Heart left ventricle (tissue), 16 donors: Measurements from ENCODE around the gene GGT1. TPM values are rescaled to one million over a fixed set of nuclear protein-coding genes. Genes with fewer than 3 reads are reported as not detected.

ENCODE experiments used
- ATAC-seq, 4 donors: fragments of 200-7000 bp; cut with Tn5 transposase; one replicate each; pipeline ENCODE4 v1.9.1; 2020 to 2022; ENCODE audit warnings: moderate library complexity in 4 of 4, mild to moderate bottlenecking in 3 of 4, moderate number of reproducible peaks in 1 of 4
- DNase-seq, 5 donors: peaks; one replicate each; pipeline ENCODE4 v3.0.0-alpha.2; 2020
- H3K27ac ChIP-seq, 12 donors: fragments of 200-600 bp; sonication (generic) in 4 of 12; one replicate each; pipeline versions ENCODE4 v1.5.0 to v1.8.0; 2016 to 2022; ENCODE audit warnings: mild to moderate bottlenecking in 2 of 12
- H3K27me3 ChIP-seq, 9 donors: fragments of 200-600 bp; sonication (generic) in 2 of 9; one replicate each; pipeline versions ENCODE4 v1.5.1 to v1.8.0; 2016 to 2022; ENCODE audit warnings: mild to moderate bottlenecking in 3 of 9
- H3K36me3 ChIP-seq, 9 donors: fragments of 200-600 bp; sonication (generic) in 2 of 9; one replicate each; pipeline versions ENCODE4 v1.5.0 to v1.8.0; 2018 to 2022; ENCODE audit warnings: mild to moderate bottlenecking in 2 of 9
- H3K4me1 ChIP-seq, 12 donors: fragments of 200-600 bp; sonication (generic) in 4 of 12; one replicate each; pipeline versions ENCODE4 v1.5.0 to v1.8.0; 2016 to 2022; ENCODE audit warnings: mild to moderate bottlenecking in 3 of 12
- H3K4me3 ChIP-seq, 12 donors: fragments of 200-600 bp; sonication (generic) in 4 of 12; one replicate each; pipeline versions ENCODE4 v1.5.0 to v1.8.0; 2017 to 2022; ENCODE audit warnings: mild to moderate bottlenecking in 9 of 12, moderate library complexity in 4 of 12
- H3K9me3 ChIP-seq, 12 donors: fragments of 200-600 bp; sonication (generic) in 4 of 12; one replicate each; pipeline versions ENCODE4 v1.5.0 to v1.8.0; 2016 to 2022; ENCODE audit warnings: mild to moderate bottlenecking in 1 of 12
- POLR2A ChIP-seq, 2 donors: fragments of 450-650 bp; IDR thresholded peaks; one replicate each; pipeline ENCODE4 v1.6.1; 2017; ENCODE audit warnings: antibody characterized with exemption in 2 of 2, mild to moderate bottlenecking in 2 of 2, moderate library complexity in 2 of 2
- WGBS, 4 donors: extraction: QIAGEN DNeasy Blood & Tissue Kit in 2 of 4; methylation state at CpG; one replicate each; pipeline versions ENCODE4 v1.1.5 to v1.1.7; 2013 to 2018; 5-methylcytosine and 5-hydroxymethylcytosine counted together
- intact Hi-C, 10 donors: fragments of 100-400 bp; cut with DNase I; formaldehyde crosslinking; loops; one replicate each; pipeline versions ENCODE4 v1.11.1 to v1.14.2; 2022
- polyA plus RNA-seq, 2 donors: library from polyadenylated mRNA; stranded (reverse); fragments of 200-250 nt; gene quantifications; one replicate each; pipeline ENCODE4 v1.2.3, GENCODE V29; 2013
- total RNA-seq, 9 donors: library from RNA; depleted of rRNA in 2 of 9; stranded (reverse); fragments of >200 nt in 2 of 9; fragmentation: NEBNext Ultra II Directional in 3 of 9; extraction: Animal tissue kit (Norgen Biotek cat#: 25700) in 3 of 9; gene quantifications; one replicate each; pipeline versions ENCODE4 v1.1.0 to v1.2.4, GENCODE V29; 2016 to 2023
- TF ChIP-seq, protein P1 (sequence below), 12 donors: fragments of 200-600 bp; sonication (generic) in 4 of 12; IDR thresholded peaks; one replicate each; pipeline versions ENCODE4 v1.5.0 to v1.8.0; 2018 to 2022; ENCODE audit warnings: antibody characterized with exemption in 12 of 12, mild to moderate bottlenecking in 5 of 12
- donor health status: ischemic (EF 13 %, LVEDD 7.1; RV severe dilation, severe dysfunction).
- donor health status: healthy with polysubstance abuse.
- donor health status: DM: no; HTN: yes; CAD: no.
- donor health status: DM: no; HTN: no; CAD: no.
- donor health status: ischemic (EF 25% LVEDD 6.9; RV normal size, moderate dysfunction).
- donor health status: ischemic (EF 25% LVEDD 5.7; RV mildly dilated, moderate dysfunction).
- donor health status: healthy.
- donor health status: DM: yes; HTN: yes; CAD: no.
- donor health status: ischemic (EF 35%, LVEDD 5.7; RV mildly dilated, moderate dysfunction).
- donor health status: nonischemic (EF 11% LVEDD 7.7; RV severe dilation, severe dysfunction).
- donor health status: DM: yes; HTN: yes; CAD: no.
- donor health status: PGD.
- donor health status: ischemic (EF 29% LVEDD 5.4; RV normal size, mild dysfunction).
- donor health status: nonischemic (EF 23%, LVEDD 6.1; RV moderate dilation, normal function).

The GGT1 gene
- total and polyA plus RNA-seq, 11 donors, result 0.83 to 8.2 (median 1.5) TPM; not detected in 1

GRCh38 chr22:24555165-24556039 is 47.6 kb upstream of the GGT1 start, which contains the start of gene SNRPD3:
Gene SNRPD3, plus strand, starts transcription at chr22:24555999. Its CDS starts 1,676 bp downstream, at chr22:24557675.
- Histone ChIP-seq H3K27ac (peak within 1 kb of the TSS; percentile 91 to 99 (median 98)), H3K4me3 (peak within 1 kb of the TSS; percentile 67 to 100 (median 92)), H3K36me3 (peaks cover 0 to 40% (median 26%) of the 10 kb centered on the region in 9 donors), H3K27me3 (no peaks in the 10 kb centered on the region), H3K4me1 (peaks cover 7 to 75% (median 59%) of the 10 kb centered on the region in 12 donors), H3K9me3 (no peaks in the 10 kb centered on the region)
- DNase-seq, result peak; percentile 99 to 100 (median 100)
- TF ChIP-seq, protein P1, sequence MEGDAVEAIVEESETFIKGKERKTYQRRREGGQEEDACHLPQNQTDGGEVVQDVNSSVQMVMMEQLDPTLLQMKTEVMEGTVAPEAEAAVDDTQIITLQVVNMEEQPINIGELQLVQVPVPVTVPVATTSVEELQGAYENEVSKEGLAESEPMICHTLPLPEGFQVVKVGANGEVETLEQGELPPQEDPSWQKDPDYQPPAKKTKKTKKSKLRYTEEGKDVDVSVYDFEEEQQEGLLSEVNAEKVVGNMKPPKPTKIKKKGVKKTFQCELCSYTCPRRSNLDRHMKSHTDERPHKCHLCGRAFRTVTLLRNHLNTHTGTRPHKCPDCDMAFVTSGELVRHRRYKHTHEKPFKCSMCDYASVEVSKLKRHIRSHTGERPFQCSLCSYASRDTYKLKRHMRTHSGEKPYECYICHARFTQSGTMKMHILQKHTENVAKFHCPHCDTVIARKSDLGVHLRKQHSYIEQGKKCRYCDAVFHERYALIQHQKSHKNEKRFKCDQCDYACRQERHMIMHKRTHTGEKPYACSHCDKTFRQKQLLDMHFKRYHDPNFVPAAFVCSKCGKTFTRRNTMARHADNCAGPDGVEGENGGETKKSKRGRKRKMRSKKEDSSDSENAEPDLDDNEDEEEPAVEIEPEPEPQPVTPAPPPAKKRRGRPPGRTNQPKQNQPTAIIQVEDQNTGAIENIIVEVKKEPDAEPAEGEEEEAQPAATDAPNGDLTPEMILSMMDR (IDR thresholded peaks at IDR 0.05), result peak in 5 of 12 donors; percentile 7 to 39 (median 25)
- no peak for TF ChIP-seq POLR2A (IDR thresholded peaks at IDR 0.05)
- 0 to 1% (median 0%) methylated on average over 39 to 59 of the region's 59 CpGs for WGBS, 4 donors
- intact Hi-C loops, result no loop called here
- ATAC-seq, result peak; percentile 91 to 95 (median 92)

DNA sequence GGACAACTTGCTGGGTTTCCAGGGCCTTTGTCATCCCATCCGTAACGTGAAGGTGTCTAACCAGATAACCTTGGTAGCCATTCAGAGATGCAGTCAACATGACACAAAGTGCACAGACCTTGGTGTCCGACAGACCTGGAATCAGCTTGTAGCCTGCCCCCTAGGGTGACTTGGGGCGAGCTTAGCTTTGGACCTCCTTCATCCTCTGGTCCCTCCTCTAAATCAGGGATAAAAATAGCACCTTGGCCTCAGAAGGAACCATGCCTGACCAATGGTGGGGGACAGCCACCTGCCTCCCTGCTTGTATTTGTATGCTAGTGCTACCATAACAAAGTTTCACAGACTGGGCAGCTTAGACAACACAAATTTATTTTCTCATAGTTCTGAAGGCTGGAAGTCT is 43.5 kb upstream of the GGT1 start:
- DNase-seq (no peak), ATAC-seq (no peak)
- Histone ChIP-seq H3K9me3 (no peaks in the 10 kb centered on the region), H3K4me1 (peaks cover 7 to 68% (median 44%) of the 10 kb centered on the region in 12 donors), H3K27ac (peak overlapping the region in 3 of 12 donors; percentile 24 to 41 (median 33)), H3K27me3 (no peaks in the 10 kb centered on the region), H3K36me3 (peaks cover 0 to 64% (median 47%) of the 10 kb centered on the region in 9 donors), H3K4me3 (no peak overlapping the region)
- WGBS, 4 donors, result 25 to 42% (median 36%) methylated on average over 4 of the region's 4 CpGs
- intact Hi-C loops, result no loop called here
- no peak for TF ChIP-seq POLR2A (IDR thresholded peaks at IDR 0.05)
- TF ChIP-seq, protein P1 (IDR thresholded peaks at IDR 0.05), result no peak

DNA sequence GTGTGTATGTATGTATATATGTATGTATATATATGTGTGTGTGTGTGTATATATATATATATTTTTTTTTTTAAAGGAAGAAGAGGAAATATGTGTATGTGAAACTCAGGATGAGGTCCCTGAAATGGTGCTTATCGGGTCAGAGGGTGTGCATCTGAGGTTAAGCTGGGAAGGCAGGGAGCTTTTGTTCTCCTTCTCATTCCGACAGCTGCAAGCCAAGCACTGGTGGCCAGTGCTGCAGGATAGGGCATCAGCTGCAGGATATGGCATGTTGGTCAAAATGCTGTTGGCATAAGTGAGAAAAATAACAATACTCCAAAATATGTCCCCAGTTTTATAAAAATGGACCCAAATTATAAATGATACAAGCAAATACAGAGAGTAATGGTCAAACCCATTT is 39.7 kb upstream of the GGT1 start:
- no peak for ATAC-seq
- H3K27ac ChIP-seq, result peak overlapping the region in 6 of 12 donors; percentile 68 to 81 (median 76)

More for the DNA sequence above, 39.7 kb upstream of the GGT1 start:
- H3K4me1 ChIP-seq, result peaks cover 0 to 85% (median 39%) of the 10 kb centered on the region in 12 donors
- intact Hi-C loops, result no loop called here
- 70 to 89% (median 76%) methylated on average over 2 of the region's 2 CpGs for WGBS, 4 donors
- TF ChIP-seq, protein P1 (IDR thresholded peaks at IDR 0.05), result no peak
- no peaks in the 10 kb centered on the region for H3K27me3 ChIP-seq
- no peak for DNase-seq
- H3K9me3 ChIP-seq, result no peaks in the 10 kb centered on the region
- no peak overlapping the region for H3K4me3 ChIP-seq
- H3K36me3 ChIP-seq, result peaks cover 0 to 73% (median 46%) of the 10 kb centered on the region in 9 donors
